Gastrocnemius medialis (tissue), 4 donors: ENCODE data around the gene TJAP1. TPM values are rescaled to one million over a fixed set of nuclear protein-coding genes. Genes with fewer than 3 reads are reported as not detected.
A peak's percentile ranks its signal among the peaks of the same experiment; 100 is the strongest.

Experiments used
- ATAC-seq, 2 donors: fragments of 150-250 bp; one replicate each; pipeline ENCODE4 v1.9.1; 2016
- DNase-seq, 2 donors: peaks; one replicate each; pipeline ENCODE4 v3.0.0-alpha.2; 2019
- H3K27ac ChIP-seq, 4 donors: fragments of 200-600 bp; sonication (generic); 1 replicate in 1 of 4; 2 replicates in 3 of 4; pipeline ENCODE4 v1.5.1; 2016 to 2018; ENCODE audit warnings: mild to moderate bottlenecking in 2 of 4, moderate library complexity in 1 of 4
- H3K27me3 ChIP-seq, 3 donors: fragments of 200-600 bp; sonication (generic) in 2 of 3; 1 replicate in 1 of 3; 2 replicates in 2 of 3; pipeline versions ENCODE4 v1.5.1 to v1.6.0; 2016 to 2019; ENCODE audit warnings: mild to moderate bottlenecking in 1 of 3, moderate library complexity in 1 of 3
- H3K36me3 ChIP-seq, 2 donors: fragments of 200-600 bp; sonication (generic) in 1 of 2; one replicate each; pipeline ENCODE4 v1.5.1; 2017 to 2018
- H3K4me1 ChIP-seq, 2 donors: fragments of 200-600 bp; sonication (generic) in 1 of 2; one replicate each; pipeline ENCODE4 v1.5.1; 2016 to 2017; ENCODE audit warnings: mild to moderate bottlenecking in 2 of 2
- H3K4me3 ChIP-seq, 4 donors: fragments of 200-600 bp; sonication (generic) in 3 of 4; 1 replicate in 1 of 4; 2 replicates in 3 of 4; pipeline ENCODE4 v1.5.1; 2016 to 2019; ENCODE audit warnings: mild to moderate bottlenecking in 2 of 4
- H3K9me3 ChIP-seq, 3 donors: fragments of 200-600 bp; sonication (generic) in 2 of 3; 1 replicate in 1 of 3; 2 replicates in 2 of 3; pipeline ENCODE4 v1.5.1; 2016 to 2019
- CTCF ChIP-seq, 5 experiments: fragments of 450-650 bp in 3 of 5; fragments of 200-600 bp in 2 of 5; sonication (generic) in 2 of 5; IDR thresholded peaks in 4 of 5; conservative IDR thresholded peaks in 1 of 5; 1 replicate in 4 of 5; 2 replicates in 1 of 5; pipeline ENCODE4 v1.5.1; 2016 to 2019; ENCODE audit warnings: antibody characterized with exemption in 5 of 5, mild to moderate bottlenecking in 3 of 5, moderate library complexity in 3 of 5
- POLR2A ChIP-seq, 2 donors: fragments of 450-650 bp; IDR thresholded peaks; one replicate each; pipeline ENCODE4 v1.6.1; 2017; ENCODE audit warnings: antibody characterized with exemption in 2 of 2, mild to moderate bottlenecking in 2 of 2, moderate library complexity in 2 of 2
- in situ Hi-C, 4 donors: fragments of 200-750 bp; cut with MboI; loops; one replicate each; pipeline versions ENCODE4 v1.15.0 to v1.8.0; 2017; ENCODE audit warnings: low sequenced_read_pairs in 4 of 4
- intact Hi-C: fragments of 100-400 bp; cut with DNase I; formaldehyde crosslinking; loops from one replicate; pipeline ENCODE4 v1.15.1; 2023; ENCODE audit warnings: low total_unique reads
- total RNA-seq, 4 donors: library from RNA; depleted of rRNA; stranded (reverse); fragments of >200 nt; gene quantifications; one replicate each; pipeline versions ENCODE4 v1.1.0 to v1.2.3, GENCODE V29; 2016

Gene TJAP1
- total RNA-seq, 4 donors from 2014 or later, result 28.8 to 45.2 (median 37.7) TPM

- intact Hi-C loops (loop anchor here (1.0 to 5.0 kb wide), 2 partner anchors 51 to 138 kb away; partner anchors contain the start of gene ZNF318), in situ Hi-C loops (loop anchor here in 3 of 4 donors (10.0 to 25.0 kb wide), 2 partner anchors 51 to 268 kb away; partner anchors contain the start of genes DLK2 (in 2 of the 3), DNPH1 (in 1 of the 3) and TTBK1 (in 1 of the 3))
- TF ChIP-seq POLR2A (IDR thresholded peaks at IDR 0.05) (no peak), CTCF (IDR thresholded peaks at IDR 0.05 in 4 of 5, conservative IDR thresholded peaks at IDR 0.05 in 1 of 5) (no peak)
- H3K9me3 ChIP-seq, result no peaks in the 10 kb centered on the region
- peaks cover 0 to 46% of the 10 kb centered on the region in 2 donors for H3K36me3 ChIP-seq
- no peak overlapping the region for H3K4me3 ChIP-seq
- H3K4me1 ChIP-seq, result peaks cover 4 to 14% of the 10 kb centered on the region in 2 donors
- no peak for ATAC-seq
- no peak for DNase-seq
- no peak overlapping the region for H3K27ac ChIP-seq
- H3K27me3 ChIP-seq, result peaks cover 4 to 7% (median 6%) of the 10 kb centered on the region in 3 donors
Measured at GRCh38 chr6:43505718-43506117, 28.3 kb downstream of the TJAP1 start.

- H3K9me3 ChIP-seq, result no peaks in the 10 kb centered on the region
- intact Hi-C loops, result loop anchor here (1.0 to 5.0 kb wide), 2 partner anchors 52 to 139 kb away; partner anchors contain the start of gene ZNF318
- no peak overlapping the region for H3K27ac ChIP-seq
- in situ Hi-C loops, result loop anchor here in 3 of 4 donors (10.0 to 25.0 kb wide), 2 partner anchors 51 to 269 kb away; partner anchors contain the start of genes DLK2 (in 2 of the 3), DNPH1 (in 1 of the 3) and TTBK1 (in 1 of the 3)
- peaks cover 0 to 45% of the 10 kb centered on the region in 2 donors for H3K36me3 ChIP-seq
- no peak for ATAC-seq
- no peak for DNase-seq
- TF ChIP-seq POLR2A (IDR thresholded peaks at IDR 0.05), result no peak
- peaks cover 4 to 7% (median 6%) of the 10 kb centered on the region in 3 donors for H3K27me3 ChIP-seq
- H3K4me1 ChIP-seq, result peaks cover 6 to 14% of the 10 kb centered on the region in 2 donors
- H3K4me3 ChIP-seq, result no peak overlapping the region
Measured at GRCh38 chr6:43506171-43506570, 28.8 kb downstream of the TJAP1 start.

- TF ChIP-seq POLR2A (IDR thresholded peaks at IDR 0.05) (no peak), CTCF (IDR thresholded peaks at IDR 0.05 in 4 of 5, conservative IDR thresholded peaks at IDR 0.05 in 1 of 5) (peak; percentile 83 to 98 (median 96))
- DNase-seq (peak; percentile 52 to 75), ATAC-seq (peak; percentile 70 to 79)
- in situ Hi-C loops (loop anchor here in 3 of 4 donors (10.0 to 25.0 kb wide), 2 partner anchors 52 to 270 kb away; partner anchors contain the start of genes DLK2 (in 2 of the 3), DNPH1 (in 1 of the 3) and TTBK1 (in 1 of the 3)), intact Hi-C loops (loop anchor here (1.0 to 5.0 kb wide), 2 partner anchors 53 to 140 kb away; partner anchors contain the start of gene ZNF318)
- Histone ChIP-seq H3K36me3 (peaks cover 0 to 48% of the 10 kb centered on the region in 2 donors), H3K27ac (no peak overlapping the region), H3K4me1 (peaks cover 7 to 12% of the 10 kb centered on the region in 2 donors), H3K4me3 (no peak overlapping the region), H3K27me3 (peaks cover 4 to 7% (median 6%) of the 10 kb centered on the region in 3 donors), H3K9me3 (no peaks in the 10 kb centered on the region)
Measured at GRCh38 chr6:43506667-43507471, 29.5 kb downstream of the TJAP1 start.

GRCh38 chr6:43508481-43509141 is 31.2 kb downstream of the TJAP1 start:
- Histone ChIP-seq H3K4me1 (peaks cover 10 to 12% of the 10 kb centered on the region in 2 donors), H3K9me3 (no peaks in the 10 kb centered on the region), H3K4me3 (no peak overlapping the region), H3K36me3 (peaks cover 0 to 48% of the 10 kb centered on the region in 2 donors), H3K27me3 (peaks cover 4 to 7% (median 6%) of the 10 kb centered on the region in 3 donors), H3K27ac (no peak overlapping the region)
- intact Hi-C loops (loop anchor here (5.0 kb wide), 1 partner anchor 141 kb away; the partner anchor contains the start of gene ZNF318), in situ Hi-C loops (loop anchor here in 3 of 4 donors (10.0 to 25.0 kb wide), 2 partner anchors 54 to 271 kb away; partner anchors contain the start of genes DLK2 (in 2 of the 3), DNPH1 (in 1 of the 3) and TTBK1 (in 1 of the 3))
- ATAC-seq (no peak), DNase-seq (no peak)
- TF ChIP-seq POLR2A (IDR thresholded peaks at IDR 0.05) (no peak), CTCF (IDR thresholded peaks at IDR 0.05 in 4 of 5, conservative IDR thresholded peaks at IDR 0.05 in 1 of 5) (no peak)
